ENCODE data around the gene PPP1R2C.

Gene PPP1R2C

DNA sequence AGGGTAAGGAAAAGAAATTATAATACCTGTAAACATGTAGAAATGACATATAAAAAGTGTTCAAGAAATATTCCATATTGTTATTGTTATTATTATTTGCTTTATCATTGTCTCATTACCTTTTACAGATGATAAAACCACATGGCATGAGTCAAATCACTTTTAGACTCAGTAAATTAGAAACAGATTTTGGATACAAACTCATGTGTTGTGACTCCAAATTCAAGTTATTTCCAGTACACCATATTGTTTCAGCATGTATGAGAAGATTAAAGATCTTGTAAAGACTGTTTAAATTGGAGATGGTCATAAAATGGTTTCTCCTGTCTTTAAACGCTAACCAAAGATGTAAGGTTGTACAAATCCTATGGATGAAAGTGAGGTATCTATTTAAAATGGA is 18.1 kb downstream of the PPP1R2C start:
- Histone ChIP-seq H3K9ac (ENCODE audit: low read depth, low read length, poor library complexity) (no peak overlapping the region), H4K8ac (ENCODE audit: low read depth, low read length) (no peak overlapping the region), H3K14ac (ENCODE audit: low read length) (no peak overlapping the region), H3K23ac (ENCODE audit: low read depth, low read length, poor library complexity) (no peak overlapping the region), H3K4me1 (ENCODE audit: control insufficient read depth in 2 of 2, insufficient read depth in 1 of 2, low read depth in 1 of 2, low read length in 2 of 2) (no peaks in the 10 kb centered on the region), H2BK5ac (ENCODE audit: low read length) (no peak overlapping the region), H4K91ac (ENCODE audit: low read depth, low read length, poor library complexity) (no peak overlapping the region), H2BK15ac (ENCODE audit: low read length) (no peak overlapping the region), H2BK120ac (ENCODE audit: low read depth, low read length) (no peak overlapping the region), H2AFZ (ENCODE audit: low read length) (no peak overlapping the region), H3K27me3 (ENCODE audit: control insufficient read depth in 3 of 3, insufficient read depth in 3 of 3, low read depth in 1 of 3, low read length in 3 of 3) (no peaks in the 10 kb centered on the region), H3K4me3 (ENCODE audit: low read length in 2 of 2) (no peak overlapping the region), H3K79me1 (ENCODE audit: low read depth, low read length) (no peaks in the 10 kb centered on the region), H2AK5ac (ENCODE audit: low read depth, low read length) (no peak overlapping the region), H3K18ac (ENCODE audit: low read length) (no peak overlapping the region), H3K36me3 (replicated peaks in 1 of 2; ENCODE audit: control insufficient read depth in 2 of 2, insufficient read depth in 2 of 2, low read length in 2 of 2) (no peaks in the 10 kb centered on the region), H3K27ac (replicated peaks; ENCODE audit: low read length) (no peak overlapping the region), H3K4ac (ENCODE audit: low read length) (no peak overlapping the region), H3K9me3 (replicated peaks in 1 of 2; ENCODE audit: control insufficient read depth in 2 of 2, insufficient read depth in 1 of 2, low read depth in 1 of 2, low read length in 2 of 2) (no peaks in the 10 kb centered on the region), H2BK12ac (ENCODE audit: low read length) (no peak overlapping the region), H3K4me2 (ENCODE audit: insufficient read depth, low read length, poor library complexity, severe bottlenecking) (no peak overlapping the region)
- DNase-seq (ENCODE audit: low spot score), result no peak
- no CpG with 5 or more reads among the region's 1 CpG for WGBS, 2 donors (ENCODE audit: extremely low coverage in 2 of 2, insufficient read length in 2 of 2, insufficient replicate concordance in 1 of 2)

DNA sequence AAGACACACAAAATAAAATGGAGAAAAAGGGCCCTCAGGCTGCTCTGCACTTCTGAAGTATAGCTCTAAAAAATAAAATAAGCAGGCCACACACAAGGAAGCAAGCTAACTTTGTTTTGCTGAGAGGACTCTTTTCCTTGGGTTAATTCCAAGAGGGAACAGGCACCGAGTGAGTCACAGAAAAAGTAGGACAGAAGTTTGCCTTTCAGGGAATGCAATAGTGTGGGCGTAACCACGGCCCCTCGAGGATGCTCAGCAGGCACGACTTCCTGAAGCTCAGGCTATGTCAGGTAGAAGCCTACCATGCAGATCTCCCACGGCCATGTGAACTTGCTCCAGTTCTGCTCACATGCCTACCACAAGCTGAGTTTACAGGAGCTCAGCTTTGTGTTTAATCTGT is 22.1 kb downstream of the PPP1R2C start:
- no peak overlapping the region for H2BK12ac ChIP-seq (ENCODE audit: low read length)
- no peaks in the 10 kb centered on the region for H3K36me3 ChIP-seq (replicated peaks in 1 of 2; ENCODE audit: control insufficient read depth in 2 of 2, insufficient read depth in 2 of 2, low read length in 2 of 2)
- H4K8ac ChIP-seq (ENCODE audit: low read depth, low read length), result no peak overlapping the region
- no peak overlapping the region for H2BK120ac ChIP-seq (ENCODE audit: low read depth, low read length)
- no peaks in the 10 kb centered on the region for H3K4me1 ChIP-seq (ENCODE audit: control insufficient read depth in 2 of 2, insufficient read depth in 1 of 2, low read depth in 1 of 2, low read length in 2 of 2)
- WGBS, 2 donors (ENCODE audit: extremely low coverage in 2 of 2, insufficient read length in 2 of 2, insufficient replicate concordance in 1 of 2), result no CpG with 5 or more reads among the region's 6 CpGs
- H4K91ac ChIP-seq (ENCODE audit: low read depth, low read length, poor library complexity), result no peak overlapping the region
- H3K27ac ChIP-seq (replicated peaks; ENCODE audit: low read length), result no peak overlapping the region
- H3K23ac ChIP-seq (ENCODE audit: low read depth, low read length, poor library complexity), result no peak overlapping the region
- no peak overlapping the region for H3K4me3 ChIP-seq (ENCODE audit: low read length in 2 of 2)
- H3K9me3 ChIP-seq (replicated peaks in 1 of 2; ENCODE audit: control insufficient read depth in 2 of 2, insufficient read depth in 1 of 2, low read depth in 1 of 2, low read length in 2 of 2), result no peaks in the 10 kb centered on the region
- H3K79me1 ChIP-seq (ENCODE audit: low read depth, low read length), result no peaks in the 10 kb centered on the region
- H2BK15ac ChIP-seq (ENCODE audit: low read length), result no peak overlapping the region
- no peak for DNase-seq (ENCODE audit: low spot score)
- H3K4me2 ChIP-seq (ENCODE audit: insufficient read depth, low read length, poor library complexity, severe bottlenecking), result no peak overlapping the region
- H2AK5ac ChIP-seq (ENCODE audit: low read depth, low read length), result no peak overlapping the region
- H2AFZ ChIP-seq (ENCODE audit: low read length), result no peak overlapping the region
- H2BK5ac ChIP-seq (ENCODE audit: low read length), result no peak overlapping the region
- H3K4ac ChIP-seq (ENCODE audit: low read length), result no peak overlapping the region
- no peak overlapping the region for H3K18ac ChIP-seq (ENCODE audit: low read length)
- H3K14ac ChIP-seq (ENCODE audit: low read length), result no peak overlapping the region
- H3K27me3 ChIP-seq (ENCODE audit: control insufficient read depth in 3 of 3, insufficient read depth in 3 of 3, low read depth in 1 of 3, low read length in 3 of 3), result no peaks in the 10 kb centered on the region
- no peak overlapping the region for H3K9ac ChIP-seq (ENCODE audit: low read depth, low read length, poor library complexity)

DNA sequence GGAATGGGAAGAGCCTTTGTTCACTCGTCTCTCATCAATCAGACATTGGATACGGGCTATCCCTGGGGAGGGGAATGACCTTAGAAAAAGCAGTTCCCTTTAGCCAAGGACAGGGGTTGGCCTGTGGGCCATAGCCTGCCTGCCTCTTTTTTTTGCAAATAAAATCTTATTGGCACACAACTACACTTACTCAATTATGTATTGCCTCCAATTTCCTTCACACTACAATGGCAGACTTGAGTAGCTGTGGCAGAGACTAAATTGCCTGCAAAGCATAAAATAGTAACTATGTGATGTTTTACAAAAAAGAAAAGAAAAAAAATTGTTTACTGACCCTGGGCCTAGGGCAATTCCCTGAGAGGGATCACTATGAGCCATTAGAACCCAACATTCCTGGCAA is 23.4 kb downstream of the PPP1R2C start:
- Histone ChIP-seq H3K27ac (replicated peaks; ENCODE audit: low read length) (no peak overlapping the region), H2BK12ac (ENCODE audit: low read length) (no peak overlapping the region), H2BK120ac (ENCODE audit: low read depth, low read length) (no peak overlapping the region), H3K4ac (ENCODE audit: low read length) (no peak overlapping the region), H3K4me2 (ENCODE audit: insufficient read depth, low read length, poor library complexity, severe bottlenecking) (no peak overlapping the region), H3K23ac (ENCODE audit: low read depth, low read length, poor library complexity) (no peak overlapping the region), H3K9me3 (replicated peaks in 1 of 2; ENCODE audit: control insufficient read depth in 2 of 2, insufficient read depth in 1 of 2, low read depth in 1 of 2, low read length in 2 of 2) (no peaks in the 10 kb centered on the region), H2AK5ac (ENCODE audit: low read depth, low read length) (no peak overlapping the region), H3K36me3 (replicated peaks in 1 of 2; ENCODE audit: control insufficient read depth in 2 of 2, insufficient read depth in 2 of 2, low read length in 2 of 2) (no peaks in the 10 kb centered on the region), H4K8ac (ENCODE audit: low read depth, low read length) (no peak overlapping the region), H2BK15ac (ENCODE audit: low read length) (no peak overlapping the region), H3K4me1 (ENCODE audit: control insufficient read depth in 2 of 2, insufficient read depth in 1 of 2, low read depth in 1 of 2, low read length in 2 of 2) (no peaks in the 10 kb centered on the region), H3K9ac (ENCODE audit: low read depth, low read length, poor library complexity) (no peak overlapping the region), H3K14ac (ENCODE audit: low read length) (no peak overlapping the region), H2AFZ (ENCODE audit: low read length) (no peak overlapping the region), H3K27me3 (ENCODE audit: control insufficient read depth in 3 of 3, insufficient read depth in 3 of 3, low read depth in 1 of 3, low read length in 3 of 3) (no peaks in the 10 kb centered on the region), H4K91ac (ENCODE audit: low read depth, low read length, poor library complexity) (no peak overlapping the region), H3K79me1 (ENCODE audit: low read depth, low read length) (no peaks in the 10 kb centered on the region), H3K4me3 (ENCODE audit: low read length in 2 of 2) (no peak overlapping the region), H2BK5ac (ENCODE audit: low read length) (no peak overlapping the region), H3K18ac (ENCODE audit: low read length) (no peak overlapping the region)
- WGBS, 2 donors (ENCODE audit: extremely low coverage in 2 of 2, insufficient read length in 2 of 2, insufficient replicate concordance in 1 of 2), result no CpG with 5 or more reads among the region's 2 CpGs
- DNase-seq (ENCODE audit: low spot score), result no peak

DNA sequence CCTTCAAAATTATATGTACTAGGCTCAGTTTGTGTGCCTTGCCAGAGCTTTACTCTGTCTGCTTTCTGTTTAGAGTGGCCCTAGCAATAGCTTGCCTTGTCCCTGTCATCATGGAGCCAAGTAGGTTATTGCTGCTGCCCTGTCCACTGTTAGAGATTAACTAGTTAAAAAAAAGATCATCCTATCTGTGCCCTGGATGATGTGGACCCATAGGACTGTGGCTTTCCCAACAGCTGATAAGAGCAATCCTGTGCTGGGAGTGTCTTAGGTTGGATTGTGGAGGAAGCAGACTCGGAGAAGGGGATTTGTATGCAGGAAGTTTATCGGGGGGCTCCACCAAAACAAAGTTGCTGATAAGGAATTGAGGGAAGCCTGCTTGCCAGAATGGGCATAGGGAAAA is 23.8 kb downstream of the PPP1R2C start:
- no peak overlapping the region for H2AK5ac ChIP-seq (ENCODE audit: low read depth, low read length)
- H2BK5ac ChIP-seq (ENCODE audit: low read length), result no peak overlapping the region
- no peak overlapping the region for H2AFZ ChIP-seq (ENCODE audit: low read length)
- no peaks in the 10 kb centered on the region for H3K9me3 ChIP-seq (replicated peaks in 1 of 2; ENCODE audit: control insufficient read depth in 2 of 2, insufficient read depth in 1 of 2, low read depth in 1 of 2, low read length in 2 of 2)
- no peak overlapping the region for H2BK15ac ChIP-seq (ENCODE audit: low read length)
- no peaks in the 10 kb centered on the region for H3K36me3 ChIP-seq (replicated peaks in 1 of 2; ENCODE audit: control insufficient read depth in 2 of 2, insufficient read depth in 2 of 2, low read length in 2 of 2)
- no peak overlapping the region for H3K4me3 ChIP-seq (ENCODE audit: low read length in 2 of 2)
- no peak overlapping the region for H2BK12ac ChIP-seq (ENCODE audit: low read length)
- no peaks in the 10 kb centered on the region for H3K4me1 ChIP-seq (ENCODE audit: control insufficient read depth in 2 of 2, insufficient read depth in 1 of 2, low read depth in 1 of 2, low read length in 2 of 2)
- no peak overlapping the region for H3K4ac ChIP-seq (ENCODE audit: low read length)
- H3K23ac ChIP-seq (ENCODE audit: low read depth, low read length, poor library complexity), result no peak overlapping the region
- H3K18ac ChIP-seq (ENCODE audit: low read length), result no peak overlapping the region
- H3K4me2 ChIP-seq (ENCODE audit: insufficient read depth, low read length, poor library complexity, severe bottlenecking), result no peak overlapping the region
- DNase-seq (ENCODE audit: low spot score), result no peak
- H3K9ac ChIP-seq (ENCODE audit: low read depth, low read length, poor library complexity), result no peak overlapping the region
- no peak overlapping the region for H4K8ac ChIP-seq (ENCODE audit: low read depth, low read length)
- no peaks in the 10 kb centered on the region for H3K27me3 ChIP-seq (ENCODE audit: control insufficient read depth in 3 of 3, insufficient read depth in 3 of 3, low read depth in 1 of 3, low read length in 3 of 3)
- no peak overlapping the region for H2BK120ac ChIP-seq (ENCODE audit: low read depth, low read length)
- H3K79me1 ChIP-seq (ENCODE audit: low read depth, low read length), result no peaks in the 10 kb centered on the region
- H3K27ac ChIP-seq (replicated peaks; ENCODE audit: low read length), result no peak overlapping the region
- no peak overlapping the region for H4K91ac ChIP-seq (ENCODE audit: low read depth, low read length, poor library complexity)
- no CpG with 5 or more reads among the region's 2 CpGs for WGBS, 2 donors (ENCODE audit: extremely low coverage in 2 of 2, insufficient read length in 2 of 2, insufficient replicate concordance in 1 of 2)
- no peak overlapping the region for H3K14ac ChIP-seq (ENCODE audit: low read length)
